ENCODE results near the gene VMO1.

DNA sequence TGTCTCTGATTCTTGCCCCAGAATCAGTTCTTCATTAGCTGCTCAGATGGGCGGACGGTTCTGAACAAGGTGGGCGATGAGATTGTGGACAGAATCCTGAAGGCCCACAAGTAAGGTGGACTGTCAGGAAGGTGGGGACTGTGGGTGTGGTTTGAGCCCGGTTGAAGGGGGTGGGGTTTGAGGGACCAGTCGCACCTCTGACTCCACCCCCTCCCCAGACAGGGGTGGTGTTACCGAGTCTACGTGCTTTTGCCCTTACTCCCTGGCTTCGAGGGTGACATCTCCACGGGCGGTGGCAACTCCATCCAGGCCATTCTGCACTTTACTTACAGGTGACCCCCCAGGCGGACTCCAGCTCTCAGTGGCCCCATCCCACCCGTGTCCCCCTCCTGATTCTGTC, 32.1 kb upstream of the VMO1 start:
- TF ChIP-seq, protein P1, sequence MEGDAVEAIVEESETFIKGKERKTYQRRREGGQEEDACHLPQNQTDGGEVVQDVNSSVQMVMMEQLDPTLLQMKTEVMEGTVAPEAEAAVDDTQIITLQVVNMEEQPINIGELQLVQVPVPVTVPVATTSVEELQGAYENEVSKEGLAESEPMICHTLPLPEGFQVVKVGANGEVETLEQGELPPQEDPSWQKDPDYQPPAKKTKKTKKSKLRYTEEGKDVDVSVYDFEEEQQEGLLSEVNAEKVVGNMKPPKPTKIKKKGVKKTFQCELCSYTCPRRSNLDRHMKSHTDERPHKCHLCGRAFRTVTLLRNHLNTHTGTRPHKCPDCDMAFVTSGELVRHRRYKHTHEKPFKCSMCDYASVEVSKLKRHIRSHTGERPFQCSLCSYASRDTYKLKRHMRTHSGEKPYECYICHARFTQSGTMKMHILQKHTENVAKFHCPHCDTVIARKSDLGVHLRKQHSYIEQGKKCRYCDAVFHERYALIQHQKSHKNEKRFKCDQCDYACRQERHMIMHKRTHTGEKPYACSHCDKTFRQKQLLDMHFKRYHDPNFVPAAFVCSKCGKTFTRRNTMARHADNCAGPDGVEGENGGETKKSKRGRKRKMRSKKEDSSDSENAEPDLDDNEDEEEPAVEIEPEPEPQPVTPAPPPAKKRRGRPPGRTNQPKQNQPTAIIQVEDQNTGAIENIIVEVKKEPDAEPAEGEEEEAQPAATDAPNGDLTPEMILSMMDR (IDR thresholded peaks at IDR 0.05; ENCODE audit: low read depth, low read length, poor library complexity, severe bottlenecking) = no peak
- no peak for TF ChIP-seq EZH2phosphoT487 (IDR thresholded peaks at IDR 0.05; ENCODE audit: borderline replicate concordance, low read length)
